Vagina (tissue), 2 donors: ENCODE data around the gene ECHS1.

Experiments
- POLR2A ChIP-seq, 2 donors: fragments of 450-650 bp; IDR thresholded peaks; one replicate each; pipeline ENCODE4 v1.6.1; 2017; ENCODE audit warnings: antibody characterized with exemption in 2 of 2, mild to moderate bottlenecking in 2 of 2, moderate library complexity in 2 of 2
- POLR2AphosphoS5 ChIP-seq, 2 donors: sonication (generic); formaldehyde crosslinking; IDR thresholded peaks; one replicate each; pipeline ENCODE4 v1.9.0; 2017; ENCODE audit warnings: antibody characterized with exemption in 2 of 2, mild to moderate bottlenecking in 2 of 2, low read depth in 1 of 2; ENCODE audit not compliant: insufficient read depth in 1 of 2
- TF ChIP-seq, protein P1 (sequence below), 3 experiments: fragments of 450-650 bp in 2 of 3; fragments of 200-600 bp in 1 of 3; sonication (generic) in 1 of 3; IDR thresholded peaks; one replicate each; pipeline ENCODE4 v1.5.1; 2017 to 2019; ENCODE audit warnings: antibody characterized with exemption in 3 of 3, mild to moderate bottlenecking in 2 of 3, moderate library complexity in 2 of 3

GRCh38 chr10:133334503-133335245, 38.5 kb downstream of the ECHS1 start:
- TF ChIP-seq, protein P1, sequence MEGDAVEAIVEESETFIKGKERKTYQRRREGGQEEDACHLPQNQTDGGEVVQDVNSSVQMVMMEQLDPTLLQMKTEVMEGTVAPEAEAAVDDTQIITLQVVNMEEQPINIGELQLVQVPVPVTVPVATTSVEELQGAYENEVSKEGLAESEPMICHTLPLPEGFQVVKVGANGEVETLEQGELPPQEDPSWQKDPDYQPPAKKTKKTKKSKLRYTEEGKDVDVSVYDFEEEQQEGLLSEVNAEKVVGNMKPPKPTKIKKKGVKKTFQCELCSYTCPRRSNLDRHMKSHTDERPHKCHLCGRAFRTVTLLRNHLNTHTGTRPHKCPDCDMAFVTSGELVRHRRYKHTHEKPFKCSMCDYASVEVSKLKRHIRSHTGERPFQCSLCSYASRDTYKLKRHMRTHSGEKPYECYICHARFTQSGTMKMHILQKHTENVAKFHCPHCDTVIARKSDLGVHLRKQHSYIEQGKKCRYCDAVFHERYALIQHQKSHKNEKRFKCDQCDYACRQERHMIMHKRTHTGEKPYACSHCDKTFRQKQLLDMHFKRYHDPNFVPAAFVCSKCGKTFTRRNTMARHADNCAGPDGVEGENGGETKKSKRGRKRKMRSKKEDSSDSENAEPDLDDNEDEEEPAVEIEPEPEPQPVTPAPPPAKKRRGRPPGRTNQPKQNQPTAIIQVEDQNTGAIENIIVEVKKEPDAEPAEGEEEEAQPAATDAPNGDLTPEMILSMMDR (IDR thresholded peaks at IDR 0.05): no peak
- no peak for TF ChIP-seq POLR2A (IDR thresholded peaks at IDR 0.05)
- no peak for TF ChIP-seq POLR2AphosphoS5 (IDR thresholded peaks at IDR 0.05; ENCODE audit: insufficient read depth in 1 of 2, low read depth in 1 of 2)
